PC-9 (cell line): ENCODE data around the gene RNF220.

Source experiments
- EZH2 ChIP-seq: fragments of 200-600 bp; sonication (generic); IDR thresholded peaks from 2 replicates; pipeline ENCODE4 v1.8.0; 2017; ENCODE audit warnings: antibody characterized with exemption, low read depth
- TF ChIP-seq, protein P1 (sequence below): fragments of 200-600 bp; sonication (generic); conservative IDR thresholded peaks from 2 replicates; pipeline ENCODE4 v1.6.1; 2017; ENCODE audit warnings: mixed run types, antibody characterized with exemption, mild to moderate bottlenecking, moderate library complexity

DNA sequence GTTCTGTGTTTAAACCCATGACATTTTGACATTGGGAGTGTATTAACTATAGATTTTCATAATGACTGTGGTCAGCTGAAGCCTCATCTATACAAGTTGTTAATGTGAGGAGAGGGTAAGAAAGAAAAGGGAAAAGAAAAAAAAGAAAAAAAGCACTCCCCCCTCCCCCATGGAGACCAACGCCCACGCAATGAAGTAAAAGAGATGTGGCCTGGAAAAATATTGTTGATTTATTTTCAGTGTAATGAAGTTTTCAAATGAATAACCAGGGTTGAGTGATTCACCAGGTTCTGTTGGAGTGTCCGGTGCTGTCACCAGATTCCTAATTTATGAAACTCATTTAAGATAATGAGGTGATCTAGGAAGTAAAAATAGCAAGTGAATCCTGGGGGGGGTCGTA is 4.7 kb downstream of the RNF220 start:
- TF ChIP-seq EZH2: no peak
- TF ChIP-seq, protein P1, sequence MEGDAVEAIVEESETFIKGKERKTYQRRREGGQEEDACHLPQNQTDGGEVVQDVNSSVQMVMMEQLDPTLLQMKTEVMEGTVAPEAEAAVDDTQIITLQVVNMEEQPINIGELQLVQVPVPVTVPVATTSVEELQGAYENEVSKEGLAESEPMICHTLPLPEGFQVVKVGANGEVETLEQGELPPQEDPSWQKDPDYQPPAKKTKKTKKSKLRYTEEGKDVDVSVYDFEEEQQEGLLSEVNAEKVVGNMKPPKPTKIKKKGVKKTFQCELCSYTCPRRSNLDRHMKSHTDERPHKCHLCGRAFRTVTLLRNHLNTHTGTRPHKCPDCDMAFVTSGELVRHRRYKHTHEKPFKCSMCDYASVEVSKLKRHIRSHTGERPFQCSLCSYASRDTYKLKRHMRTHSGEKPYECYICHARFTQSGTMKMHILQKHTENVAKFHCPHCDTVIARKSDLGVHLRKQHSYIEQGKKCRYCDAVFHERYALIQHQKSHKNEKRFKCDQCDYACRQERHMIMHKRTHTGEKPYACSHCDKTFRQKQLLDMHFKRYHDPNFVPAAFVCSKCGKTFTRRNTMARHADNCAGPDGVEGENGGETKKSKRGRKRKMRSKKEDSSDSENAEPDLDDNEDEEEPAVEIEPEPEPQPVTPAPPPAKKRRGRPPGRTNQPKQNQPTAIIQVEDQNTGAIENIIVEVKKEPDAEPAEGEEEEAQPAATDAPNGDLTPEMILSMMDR: no peak
